Parathyroid adenoma (tissue), 2 donors: ENCODE results near the gene CALY.

Experiments
- H2AFZ ChIP-seq: fragments of 300-600 bp; sonication (generic); one replicate; pipeline ENCODE4 v1.7.0; 2017; ENCODE audit warnings: antibody characterized with exemption, mild to moderate bottlenecking
- H3K27ac ChIP-seq: fragments of 300-600 bp; sonication (generic); one replicate; pipeline ENCODE4 v1.7.0; 2017
- H3K27me3 ChIP-seq: fragments of 300-600 bp; sonication (generic); one replicate; pipeline ENCODE4 v1.7.0; 2017; ENCODE audit warnings: low read length; ENCODE audit not compliant: control insufficient read depth, insufficient read depth
- H3K36me3 ChIP-seq: fragments of 300-600 bp; sonication (generic); one replicate; pipeline ENCODE4 v1.7.0; 2017; ENCODE audit warnings: low read length; ENCODE audit not compliant: control insufficient read depth, insufficient read depth
- H3K4me1 ChIP-seq: fragments of 300-600 bp; sonication (generic); one replicate; pipeline ENCODE4 v1.7.0; 2017; ENCODE audit warnings: control low read depth
- H3K4me2 ChIP-seq: fragments of 300-600 bp; sonication (generic); one replicate; pipeline ENCODE4 v1.7.0; 2017; ENCODE audit warnings: low read length
- H3K4me3 ChIP-seq: fragments of 300-600 bp; sonication (generic); one replicate; pipeline ENCODE4 v1.7.0; 2017; ENCODE audit warnings: low read depth, low read length
- H3K79me2 ChIP-seq: fragments of 300-600 bp; sonication (generic); one replicate; pipeline ENCODE4 v1.7.0; 2017; ENCODE audit warnings: control low read depth
- H3K9ac ChIP-seq: fragments of 300-600 bp; sonication (generic); one replicate; pipeline ENCODE4 v1.7.0; 2017; ENCODE audit warnings: mild to moderate bottlenecking
- H3K9me3 ChIP-seq: fragments of 300-600 bp; sonication (generic); one replicate; pipeline ENCODE4 v1.7.0; 2017; ENCODE audit warnings: low read length; ENCODE audit not compliant: control insufficient read depth
- TF ChIP-seq, protein P1 (sequence below): fragments of 300-600 bp; sonication (generic); IDR thresholded peaks from one replicate; pipeline ENCODE4 v1.7.0; 2017; ENCODE audit warnings: antibody characterized with exemption, mild to moderate bottlenecking
- donor health status: primary hyperparathyroidism.

The CALY gene

DNA sequence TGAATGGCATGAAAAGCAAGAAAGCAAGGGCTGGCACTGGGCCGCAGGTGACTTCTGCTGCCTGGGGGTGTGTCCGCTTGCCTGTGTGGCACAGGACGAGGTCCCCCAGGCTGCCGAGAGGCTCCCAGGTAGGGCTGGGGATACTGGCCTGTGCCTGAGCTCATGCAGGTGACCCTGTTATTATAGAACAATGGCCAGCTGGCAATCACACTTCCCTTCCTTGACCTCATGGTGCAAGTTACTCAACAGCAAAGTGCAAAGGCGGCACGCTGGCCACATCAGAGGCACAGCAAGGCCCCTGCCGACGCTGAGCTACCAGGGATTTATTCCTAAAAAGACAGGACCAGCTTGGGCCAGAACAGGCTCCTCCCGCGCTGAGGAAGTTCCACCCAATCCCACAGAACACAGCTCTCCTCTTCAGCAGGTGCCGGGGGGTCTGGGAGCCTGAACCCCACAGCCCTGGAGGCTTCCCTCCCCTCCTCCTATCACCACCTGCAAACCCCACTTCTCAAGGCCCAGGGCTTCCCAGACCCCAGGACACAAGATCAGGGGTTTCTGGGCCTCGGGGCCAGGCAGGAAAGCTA is 58.6 kb downstream of the CALY start:
- peaks cover 3% of the 10 kb centered on the region for H3K4me1 ChIP-seq
- no peak overlapping the region for H3K4me2 ChIP-seq
- H3K27me3 ChIP-seq, result no peaks in the 10 kb centered on the region
- H3K79me2 ChIP-seq, result no peaks in the 10 kb centered on the region
- no peaks in the 10 kb centered on the region for H3K36me3 ChIP-seq
- H3K27ac ChIP-seq, result no peak overlapping the region
- TF ChIP-seq, protein P1, sequence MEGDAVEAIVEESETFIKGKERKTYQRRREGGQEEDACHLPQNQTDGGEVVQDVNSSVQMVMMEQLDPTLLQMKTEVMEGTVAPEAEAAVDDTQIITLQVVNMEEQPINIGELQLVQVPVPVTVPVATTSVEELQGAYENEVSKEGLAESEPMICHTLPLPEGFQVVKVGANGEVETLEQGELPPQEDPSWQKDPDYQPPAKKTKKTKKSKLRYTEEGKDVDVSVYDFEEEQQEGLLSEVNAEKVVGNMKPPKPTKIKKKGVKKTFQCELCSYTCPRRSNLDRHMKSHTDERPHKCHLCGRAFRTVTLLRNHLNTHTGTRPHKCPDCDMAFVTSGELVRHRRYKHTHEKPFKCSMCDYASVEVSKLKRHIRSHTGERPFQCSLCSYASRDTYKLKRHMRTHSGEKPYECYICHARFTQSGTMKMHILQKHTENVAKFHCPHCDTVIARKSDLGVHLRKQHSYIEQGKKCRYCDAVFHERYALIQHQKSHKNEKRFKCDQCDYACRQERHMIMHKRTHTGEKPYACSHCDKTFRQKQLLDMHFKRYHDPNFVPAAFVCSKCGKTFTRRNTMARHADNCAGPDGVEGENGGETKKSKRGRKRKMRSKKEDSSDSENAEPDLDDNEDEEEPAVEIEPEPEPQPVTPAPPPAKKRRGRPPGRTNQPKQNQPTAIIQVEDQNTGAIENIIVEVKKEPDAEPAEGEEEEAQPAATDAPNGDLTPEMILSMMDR, result no peak
- H3K9ac ChIP-seq, result no peak overlapping the region
- H2AFZ ChIP-seq, result no peak overlapping the region
- H3K4me3 ChIP-seq, result no peak overlapping the region
- H3K9me3 ChIP-seq, result no peaks in the 10 kb centered on the region

DNA sequence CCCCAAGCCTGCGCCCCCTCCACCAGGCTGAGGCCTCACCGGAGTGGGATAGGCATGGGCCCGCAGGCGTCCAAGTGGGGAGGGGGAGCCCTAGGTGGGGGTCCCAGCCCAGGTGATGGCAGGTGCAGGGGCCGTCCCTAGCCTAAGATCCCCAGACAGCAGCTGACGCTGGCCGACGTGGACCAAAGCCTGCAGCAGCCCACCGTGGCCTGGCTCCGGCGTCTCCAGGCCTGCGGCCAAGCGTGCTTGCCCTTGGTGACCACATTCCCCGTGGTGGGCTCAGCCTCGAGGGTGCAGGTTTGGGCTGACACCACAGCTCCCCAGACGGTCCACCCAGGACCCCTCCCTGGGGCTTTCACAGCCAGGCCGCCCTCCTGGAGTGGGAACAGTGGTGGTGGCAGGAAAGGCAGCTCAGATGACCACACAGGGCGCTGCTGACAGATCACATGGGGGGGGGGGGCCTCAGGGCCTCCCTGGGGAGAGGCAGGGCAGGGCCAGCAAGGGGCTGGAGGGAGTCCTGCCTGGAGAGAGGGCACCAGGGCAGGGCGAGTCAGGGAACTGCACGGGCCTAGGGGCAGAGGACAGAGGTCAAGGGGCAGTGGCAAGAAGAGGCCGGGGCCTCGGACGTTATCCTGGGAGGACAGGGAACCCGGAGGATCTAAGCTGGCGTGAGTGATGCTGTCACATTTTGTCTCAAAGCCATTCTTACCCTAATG is 59.3 kb downstream of the CALY start:
- Histone ChIP-seq H3K4me3 (no peak overlapping the region), H3K79me2 (no peaks in the 10 kb centered on the region), H2AFZ (no peak overlapping the region), H3K27ac (no peak overlapping the region), H3K9ac (no peak overlapping the region), H3K9me3 (no peaks in the 10 kb centered on the region), H3K4me1 (peaks cover 3% of the 10 kb centered on the region), H3K4me2 (no peak overlapping the region), H3K27me3 (no peaks in the 10 kb centered on the region), H3K36me3 (no peaks in the 10 kb centered on the region)
- TF ChIP-seq, protein P1, result no peak

DNA sequence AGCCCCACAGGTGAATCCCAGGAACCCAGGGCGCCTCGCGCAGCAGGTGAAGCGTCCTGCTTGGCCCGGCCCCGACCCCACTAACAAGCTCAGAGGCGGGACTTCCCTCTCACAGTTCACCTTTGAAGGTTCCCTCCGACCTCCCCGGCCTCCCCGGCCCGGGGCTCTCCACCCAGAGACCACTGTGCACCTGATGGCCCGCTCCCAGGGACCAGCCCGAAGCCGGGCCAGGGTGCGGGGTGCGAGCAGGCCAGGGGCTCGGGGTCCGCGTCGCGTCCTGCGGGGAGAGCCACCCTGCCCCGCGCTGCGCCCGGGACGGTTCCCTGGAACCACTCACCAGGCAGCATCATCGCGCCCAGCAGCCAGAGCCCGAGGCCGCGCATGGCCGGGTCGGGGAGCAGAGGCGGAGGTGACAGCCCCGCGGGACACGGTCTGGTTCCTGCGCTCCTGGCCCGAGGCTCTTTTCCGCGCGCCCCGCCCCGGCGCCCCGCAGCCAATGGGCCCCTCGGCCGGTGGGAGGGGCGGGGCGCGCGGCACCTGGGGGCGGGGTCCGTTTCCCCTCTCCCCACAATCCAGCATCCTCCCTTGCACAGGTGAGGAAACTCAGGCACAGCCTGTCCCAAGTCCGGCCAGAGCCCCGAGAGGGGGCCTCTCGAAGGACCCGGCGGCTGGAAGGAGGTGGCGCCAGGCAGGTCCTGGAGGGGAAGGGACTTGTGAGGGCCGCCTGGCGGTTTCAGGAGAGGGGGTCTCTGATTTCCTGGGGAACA is 60.1 kb downstream of the CALY start, which contains the start of gene ADAM8:
TSS of gene ADAM8 (minus strand) at position 434 of the 767 bp plus-strand sequence. CDS start at position 383, 51 bp downstream.
- Histone ChIP-seq H3K9me3 (no peaks in the 10 kb centered on the region), H3K4me2 (no peak within 1 kb of the TSS), H3K9ac (no peak within 1 kb of the TSS), H3K36me3 (no peaks in the 10 kb centered on the region), H2AFZ (no peak within 1 kb of the TSS), H3K79me2 (no peaks in the 10 kb centered on the region), H3K27ac (no peak within 1 kb of the TSS), H3K27me3 (no peaks in the 10 kb centered on the region), H3K4me3 (no peak within 1 kb of the TSS), H3K4me1 (peaks cover 3% of the 10 kb centered on the region)
- TF ChIP-seq, protein P1, result no peak

DNA sequence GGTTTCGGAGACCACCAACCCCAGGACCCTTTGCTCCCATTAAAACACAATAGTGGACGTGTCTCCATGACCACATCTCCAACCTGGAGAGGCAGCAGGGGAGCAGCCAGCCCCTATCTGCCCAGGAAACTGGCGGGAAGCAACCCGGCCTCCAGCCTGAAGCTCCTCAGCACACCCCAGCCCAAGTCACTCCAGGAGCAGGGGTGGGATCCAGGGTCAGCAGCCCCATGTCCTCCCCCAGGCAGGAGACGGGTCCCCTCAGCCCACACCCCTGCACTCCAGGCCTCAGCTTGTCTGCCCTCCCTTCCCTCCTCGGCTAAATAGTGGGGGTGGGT is 60.6 kb downstream of the CALY start:
- no peaks in the 10 kb centered on the region for H3K36me3 ChIP-seq
- no peak overlapping the region for H3K27ac ChIP-seq
- no peaks in the 10 kb centered on the region for H3K27me3 ChIP-seq
- H3K9me3 ChIP-seq, result no peaks in the 10 kb centered on the region
- H3K4me2 ChIP-seq, result no peak overlapping the region
- no peak overlapping the region for H3K4me3 ChIP-seq
- H3K79me2 ChIP-seq, result no peaks in the 10 kb centered on the region
- H2AFZ ChIP-seq, result no peak overlapping the region
- no peak overlapping the region for H3K9ac ChIP-seq
- TF ChIP-seq, protein P1, result no peak
- H3K4me1 ChIP-seq, result peaks cover 3% of the 10 kb centered on the region
